ENCODE results near the gene MAD2L1BP. TPM values are rescaled to one million over a fixed set of nuclear protein-coding genes. Genes with fewer than 3 reads are reported as not detected.

Gene MAD2L1BP
- total RNA-seq, 1 donor from 2014 or later, result 25.1 TPM

Other genes starting within 250 kb of the MAD2L1BP start
- 8.9 TPM for gene ABCC10, start 208.3 kb upstream of the MAD2L1BP start, total RNA-seq
- gene DLK2, start 180.3 kb upstream of the MAD2L1BP start, total RNA-seq, result 1.6 TPM
- gene TJAP1, start 158.3 kb upstream of the MAD2L1BP start, total RNA-seq, result 7.8 TPM
- gene LRRC73, start 125.5 kb upstream of the MAD2L1BP start, total RNA-seq, result 0.52 TPM
- gene YIPF3, start 118.9 kb upstream of the MAD2L1BP start, total RNA-seq, result 54.3 TPM
- gene POLR1C, start 118.8 kb upstream of the MAD2L1BP start, total RNA-seq, result 21.9 TPM
- 35.0 TPM for gene XPO5, start 59.8 kb upstream of the MAD2L1BP start, total RNA-seq
- 9.9 TPM for gene POLH, start 59.7 kb upstream of the MAD2L1BP start, total RNA-seq
- gene GTPBP2, start 6.6 kb upstream of the MAD2L1BP start, total RNA-seq, result 30.8 TPM
- 0.52 TPM for gene RSPH9, start 9.2 kb downstream of the MAD2L1BP start, total RNA-seq
- 44.4 TPM for gene MRPS18A, start 52.0 kb downstream of the MAD2L1BP start, total RNA-seq
- gene VEGFA, start 134.4 kb downstream of the MAD2L1BP start, total RNA-seq, result 36.5 TPM

Data from skeletal muscle tissue (tissue), 1 donor.